HepG2 (cell line): ENCODE data around the gene DDHD1. TPM values are rescaled to one million over a fixed set of nuclear protein-coding genes. Genes with fewer than 3 reads are reported as not detected.

Experiments used
- ARNT2 ChIP-seq: sonication (generic); formaldehyde crosslinking; IDR thresholded peaks from 2 replicates; pipeline ENCODE4 v1.8.0; 2022; ENCODE audit warnings: mild to moderate bottlenecking, low read depth, missing genetic modification reagents, moderate library complexity
- BATF2 ChIP-seq: sonication (generic); formaldehyde crosslinking; IDR thresholded peaks from 2 replicates; pipeline ENCODE4 v1.8.0; 2022; ENCODE audit warnings: mild to moderate bottlenecking, missing genetic modification reagents, moderate library complexity
- CENPT ChIP-seq: sonication (generic); formaldehyde crosslinking; IDR thresholded peaks from 2 replicates; pipeline ENCODE4 v1.8.0; 2022; ENCODE audit warnings: low read depth, mild to moderate bottlenecking, moderate library complexity, missing genetic modification reagents
- FOSL2 ChIP-seq: sonication (generic); formaldehyde crosslinking; IDR thresholded peaks from 2 replicates; pipeline ENCODE4 v1.4.0; 2020; ENCODE audit warnings: missing genetic modification reagents
- GFI1 ChIP-seq: sonication (generic); formaldehyde crosslinking; IDR thresholded peaks from 2 replicates; pipeline ENCODE4 v1.5.0; 2020; ENCODE audit warnings: missing genetic modification reagents, mild to moderate bottlenecking, borderline replicate concordance
- HCFC1 ChIP-seq: fragments of 150-350 bp; IDR thresholded peaks from 2 replicates; pipeline ENCODE4 v1.6.1; 2014; ENCODE audit warnings: low read depth, low read length
- PHF8 ChIP-seq: sonication (generic); formaldehyde crosslinking; IDR thresholded peaks from 2 replicates; pipeline ENCODE4 v1.5.0; 2020; ENCODE audit warnings: missing genetic modification reagents
- SIX1 ChIP-seq: sonication (generic); formaldehyde crosslinking; IDR thresholded peaks from 2 replicates; pipeline ENCODE4 v1.4.0; 2020; ENCODE audit warnings: missing genetic modification reagents, borderline replicate concordance
- TERF1 ChIP-seq: sonication (generic); formaldehyde crosslinking; IDR thresholded peaks from 2 replicates; pipeline ENCODE4 v1.8.0; 2022; ENCODE audit warnings: mild to moderate bottlenecking, missing genetic modification reagents, moderate library complexity
- ZFYVE20 ChIP-seq: sonication (generic); formaldehyde crosslinking; IDR thresholded peaks from 2 replicates; pipeline ENCODE4 v1.8.0; 2023; ENCODE audit warnings: low read depth, mild to moderate bottlenecking, moderate library complexity, missing genetic modification reagents, borderline replicate concordance
- ZNF253 ChIP-seq: sonication (generic); formaldehyde crosslinking; IDR thresholded peaks from 2 replicates; pipeline ENCODE4 v1.8.0; 2022; ENCODE audit warnings: mild to moderate bottlenecking, missing genetic modification reagents, borderline replicate concordance
- ZNF30 ChIP-seq: sonication (generic); formaldehyde crosslinking; IDR thresholded peaks from 2 replicates; pipeline ENCODE4 v1.5.0; 2020; ENCODE audit warnings: mild to moderate bottlenecking, missing genetic modification reagents
- ZNF841 ChIP-seq: sonication (generic); formaldehyde crosslinking; IDR thresholded peaks from 2 replicates; pipeline ENCODE4 v1.8.1; 2023; ENCODE audit warnings: missing genetic modification reagents, borderline replicate concordance
- ZSCAN12 ChIP-seq: sonication (generic); formaldehyde crosslinking; IDR thresholded peaks from 2 replicates; pipeline ENCODE4 v1.9.0; 2021; ENCODE audit warnings: mild to moderate bottlenecking, missing genetic modification reagents
- ZSCAN9 ChIP-seq: IDR thresholded peaks from 2 replicates; pipeline ENCODE4 v1.6.1; 2016; ENCODE audit warnings: borderline replicate concordance
- polyA plus RNA-seq, 8 experiments: library from polyadenylated mRNA; depleted of rRNA in 3 of 8; stranded (reverse) in 7 of 8; unstranded in 1 of 8; fragments of >200 nt; fragmentation: Illumina TruSeq in 4 of 8; extraction: Trizol in 4 of 8; gene quantifications; 2 replicates each; pipeline versions ENCODE4 v1.2.1 to v1.2.3, GENCODE V29; 2011 to 2016; ENCODE audit warnings: low read depth in 4 of 8, missing spikeins in 1 of 8, mixed read lengths in 1 of 8; ENCODE audit not compliant: insufficient read depth in 1 of 8
- total RNA-seq, 5 experiments: library from RNA; depleted of rRNA; stranded (reverse); fragments of >200 nt; fragmentation: Illumina TruSeq; extraction: Trizol; gene quantifications; 2 replicates each; pipeline ENCODE4 v1.2.3, GENCODE V29; 2016; ENCODE audit warnings: low read depth in 1 of 5
- TF ChIP-seq, protein P1 (sequence below): IDR thresholded peaks from 2 replicates; pipeline ENCODE4 v1.6.1; 2016; ENCODE audit warnings: low read depth, missing genetic modification reagents, missing compliant biosample characterization
- TF ChIP-seq, protein P2 (sequence below): IDR thresholded peaks from 2 replicates; pipeline ENCODE4 v1.6.1; 2018; ENCODE audit warnings: missing genetic modification reagents

Gene DDHD1
- total and polyA plus RNA-seq, 2 of the 13 experiments (the other 11 are each of a cell fraction or from before 2014, with no cell fraction given): 4.6 to 8.3 TPM

GRCh38 chr14:53152184-53152886 is 788 bp downstream of the DDHD1 start (continued):
- TF ChIP-seq GFI1 (CRISPR knock-in tag): peak; percentile 46; the same call in 1 of the 2 replicates
- TF ChIP-seq, protein P1, sequence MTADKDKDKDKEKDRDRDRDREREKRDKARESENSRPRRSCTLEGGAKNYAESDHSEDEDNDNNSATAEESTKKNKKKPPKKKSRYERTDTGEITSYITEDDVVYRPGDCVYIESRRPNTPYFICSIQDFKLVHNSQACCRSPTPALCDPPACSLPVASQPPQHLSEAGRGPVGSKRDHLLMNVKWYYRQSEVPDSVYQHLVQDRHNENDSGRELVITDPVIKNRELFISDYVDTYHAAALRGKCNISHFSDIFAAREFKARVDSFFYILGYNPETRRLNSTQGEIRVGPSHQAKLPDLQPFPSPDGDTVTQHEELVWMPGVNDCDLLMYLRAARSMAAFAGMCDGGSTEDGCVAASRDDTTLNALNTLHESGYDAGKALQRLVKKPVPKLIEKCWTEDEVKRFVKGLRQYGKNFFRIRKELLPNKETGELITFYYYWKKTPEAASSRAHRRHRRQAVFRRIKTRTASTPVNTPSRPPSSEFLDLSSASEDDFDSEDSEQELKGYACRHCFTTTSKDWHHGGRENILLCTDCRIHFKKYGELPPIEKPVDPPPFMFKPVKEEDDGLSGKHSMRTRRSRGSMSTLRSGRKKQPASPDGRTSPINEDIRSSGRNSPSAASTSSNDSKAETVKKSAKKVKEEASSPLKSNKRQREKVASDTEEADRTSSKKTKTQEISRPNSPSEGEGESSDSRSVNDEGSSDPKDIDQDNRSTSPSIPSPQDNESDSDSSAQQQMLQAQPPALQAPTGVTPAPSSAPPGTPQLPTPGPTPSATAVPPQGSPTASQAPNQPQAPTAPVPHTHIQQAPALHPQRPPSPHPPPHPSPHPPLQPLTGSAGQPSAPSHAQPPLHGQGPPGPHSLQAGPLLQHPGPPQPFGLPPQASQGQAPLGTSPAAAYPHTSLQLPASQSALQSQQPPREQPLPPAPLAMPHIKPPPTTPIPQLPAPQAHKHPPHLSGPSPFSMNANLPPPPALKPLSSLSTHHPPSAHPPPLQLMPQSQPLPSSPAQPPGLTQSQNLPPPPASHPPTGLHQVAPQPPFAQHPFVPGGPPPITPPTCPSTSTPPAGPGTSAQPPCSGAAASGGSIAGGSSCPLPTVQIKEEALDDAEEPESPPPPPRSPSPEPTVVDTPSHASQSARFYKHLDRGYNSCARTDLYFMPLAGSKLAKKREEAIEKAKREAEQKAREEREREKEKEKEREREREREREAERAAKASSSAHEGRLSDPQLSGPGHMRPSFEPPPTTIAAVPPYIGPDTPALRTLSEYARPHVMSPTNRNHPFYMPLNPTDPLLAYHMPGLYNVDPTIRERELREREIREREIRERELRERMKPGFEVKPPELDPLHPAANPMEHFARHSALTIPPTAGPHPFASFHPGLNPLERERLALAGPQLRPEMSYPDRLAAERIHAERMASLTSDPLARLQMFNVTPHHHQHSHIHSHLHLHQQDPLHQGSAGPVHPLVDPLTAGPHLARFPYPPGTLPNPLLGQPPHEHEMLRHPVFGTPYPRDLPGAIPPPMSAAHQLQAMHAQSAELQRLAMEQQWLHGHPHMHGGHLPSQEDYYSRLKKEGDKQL (CRISPR knock-in tag): no peak
- TF ChIP-seq ZSCAN12 (CRISPR knock-in tag): no peak
- TF ChIP-seq ZNF841 (CRISPR knock-in tag): no peak
- no peak for TF ChIP-seq CENPT (CRISPR knock-in tag)
- TF ChIP-seq ZNF253 (CRISPR knock-in tag): no peak
- no peak for TF ChIP-seq TERF1 (CRISPR knock-in tag)
- peak; percentile 76; the same call in 1 of the 2 replicates for TF ChIP-seq BATF2 (CRISPR knock-in tag)
- no peak for TF ChIP-seq HCFC1
- peak; percentile 32; the same call in 1 of the 2 replicates for TF ChIP-seq ZNF30 (CRISPR knock-in tag)
- TF ChIP-seq SIX1 (CRISPR knock-in tag): no peak
- TF ChIP-seq FOSL2 (CRISPR knock-in tag): 0 out of 2 replicates have a peak, but pooled peaks have one; percentile 20
- TF ChIP-seq ZSCAN9 (CRISPR knock-in tag): no peak
- TF ChIP-seq PHF8 (CRISPR knock-in tag): peak; percentile 58; the same call in 1 of the 2 replicates
- TF ChIP-seq, protein P2, sequence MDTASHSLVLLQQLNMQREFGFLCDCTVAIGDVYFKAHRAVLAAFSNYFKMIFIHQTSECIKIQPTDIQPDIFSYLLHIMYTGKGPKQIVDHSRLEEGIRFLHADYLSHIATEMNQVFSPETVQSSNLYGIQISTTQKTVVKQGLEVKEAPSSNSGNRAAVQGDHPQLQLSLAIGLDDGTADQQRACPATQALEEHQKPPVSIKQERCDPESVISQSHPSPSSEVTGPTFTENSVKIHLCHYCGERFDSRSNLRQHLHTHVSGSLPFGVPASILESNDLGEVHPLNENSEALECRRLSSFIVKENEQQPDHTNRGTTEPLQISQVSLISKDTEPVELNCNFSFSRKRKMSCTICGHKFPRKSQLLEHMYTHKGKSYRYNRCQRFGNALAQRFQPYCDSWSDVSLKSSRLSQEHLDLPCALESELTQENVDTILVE (CRISPR knock-in tag): no peak
- TF ChIP-seq ARNT2 (CRISPR knock-in tag): 0 out of 2 replicates have a peak, but pooled peaks have one; percentile 11
- 0 out of 2 replicates have a peak, but pooled peaks have one; percentile 70 for TF ChIP-seq ZFYVE20 (CRISPR knock-in tag)
